HEK293 (cell line): ENCODE results near the gene CTIF.

Experiments
- CTCF ChIA-PET: fragments of 350-600 bp; formaldehyde crosslinking; extraction: SDS; loops from one replicate; lab custom pipeline; 2021; ENCODE audit warnings: antibody characterized with exemption; lab: Yijun Ruan, JAX
- POLR2A ChIA-PET: fragments of 300-600 bp; formaldehyde crosslinking; extraction: SDS; loops from one replicate; lab custom pipeline; 2020; ENCODE audit warnings: antibody characterized with exemption, inconsistent platforms; lab: Yijun Ruan, JAX
- H3K27ac ChIP-seq: fragments of 200-500 bp; sonication (Bioruptor generic); 2 replicates; pipeline ENCODE4 v1.5.1; 2014; ENCODE audit warnings: low read depth, low read length, control low read depth, inconsistent platforms; ENCODE audit errors: extremely low read depth
- H3K36me3 ChIP-seq, 2 experiments: fragments of 200-500 bp in 1 of 2; sonication (Bioruptor generic) in 1 of 2; 1 replicate in 1 of 2; 2 replicates in 1 of 2; pipeline ENCODE4 v1.5.1; 2014 to 2017; ENCODE audit warnings: inconsistent platforms in 2 of 2, low read length in 2 of 2; ENCODE audit not compliant: control insufficient read depth in 2 of 2, insufficient read depth in 1 of 2
- H3K4me1 ChIP-seq: fragments of 200-500 bp; sonication (Bioruptor generic); 2 replicates; pipeline ENCODE4 v1.5.1; 2014; ENCODE audit warnings: mild to moderate bottlenecking, low read length, inconsistent platforms; ENCODE audit not compliant: control insufficient read depth, insufficient read depth
- H3K4me3 ChIP-seq: 2 replicates; pipeline ENCODE4 v1.5.1; 2011; ENCODE audit warnings: low read depth, mild to moderate bottlenecking, control low read depth, low read length, moderate library complexity
- H3K9me3 ChIP-seq: fragments of 200-500 bp; sonication (Bioruptor generic); 2 replicates; pipeline ENCODE4 v1.5.1; 2014; ENCODE audit warnings: low read depth, low read length, inconsistent platforms; ENCODE audit not compliant: control insufficient read depth, insufficient read depth
- BCL6B ChIP-seq: fragments of 450-650 bp; formaldehyde crosslinking; IDR thresholded peaks from 2 replicates; pipeline ENCODE4 v1.5.1; 2017; ENCODE audit warnings: missing biosample characterization, missing genetic modification characterization
- GFI1B ChIP-seq: fragments of 450-650 bp; formaldehyde crosslinking; IDR thresholded peaks from 2 replicates; pipeline ENCODE4 v1.5.1; 2016; ENCODE audit warnings: missing biosample characterization, missing genetic modification characterization
- KLF10 ChIP-seq: fragments of 450-650 bp; IDR thresholded peaks from 2 replicates; pipeline ENCODE4 v1.5.1; 2018; ENCODE audit warnings: missing biosample characterization, mild to moderate bottlenecking, missing genetic modification characterization
- KLF16 ChIP-seq: fragments of 450-650 bp; formaldehyde crosslinking; IDR thresholded peaks from 2 replicates; pipeline ENCODE4 v1.5.1; 2017; ENCODE audit warnings: missing biosample characterization, missing genetic modification characterization
- MEIS1 ChIP-seq: sonication (generic); formaldehyde crosslinking; IDR thresholded peaks from 2 replicates; pipeline ENCODE4 v1.8.1; 2022; ENCODE audit warnings: missing genetic modification reagents, mild to moderate bottlenecking, borderline replicate concordance
- OVOL3 ChIP-seq: fragments of 450-650 bp; formaldehyde crosslinking; IDR thresholded peaks from 2 replicates; pipeline ENCODE4 v1.5.1; 2016; ENCODE audit warnings: missing biosample characterization, missing genetic modification characterization
- ZBTB8A ChIP-seq: fragments of 450-650 bp; formaldehyde crosslinking; IDR thresholded peaks from 2 replicates; pipeline ENCODE4 v1.5.1; 2016; ENCODE audit warnings: missing biosample characterization, missing genetic modification characterization
- ZFP3 ChIP-seq: fragments of 450-650 bp; formaldehyde crosslinking; IDR thresholded peaks from 2 replicates; pipeline ENCODE4 v1.5.1; 2016; ENCODE audit warnings: low read depth, missing biosample characterization, missing genetic modification characterization
- ZNF157 ChIP-seq: fragments of 450-650 bp; formaldehyde crosslinking; IDR thresholded peaks from 2 replicates; pipeline ENCODE4 v1.5.1; 2016; ENCODE audit warnings: missing biosample characterization, missing genetic modification characterization
- ZNF184 ChIP-seq: fragments of 450-650 bp; IDR thresholded peaks from 2 replicates; pipeline ENCODE4 v1.5.1; 2018; ENCODE audit warnings: missing biosample characterization, mild to moderate bottlenecking, missing genetic modification characterization
- ZNF2 ChIP-seq: fragments of 450-650 bp; formaldehyde crosslinking; IDR thresholded peaks from 2 replicates; pipeline ENCODE4 v1.5.1; 2016; ENCODE audit warnings: missing biosample characterization, missing genetic modification characterization
- ZNF211 ChIP-seq: fragments of 450-650 bp; formaldehyde crosslinking; IDR thresholded peaks from 2 replicates; pipeline ENCODE4 v1.5.1; 2016; ENCODE audit warnings: low read depth, missing biosample characterization, missing genetic modification characterization
- ZNF433 ChIP-seq: fragments of 450-650 bp; formaldehyde crosslinking; IDR thresholded peaks from 2 replicates; pipeline ENCODE4 v1.5.1; 2016; ENCODE audit warnings: missing biosample characterization, missing genetic modification characterization, low read depth
- ZNF473 ChIP-seq: fragments of 450-650 bp; formaldehyde crosslinking; IDR thresholded peaks from 2 replicates; pipeline ENCODE4 v1.5.1; 2017; ENCODE audit warnings: missing biosample characterization, missing genetic modification characterization
- ZNF677 ChIP-seq: fragments of 450-650 bp; IDR thresholded peaks from 2 replicates; pipeline ENCODE4 v1.5.0; 2018; ENCODE audit warnings: missing biosample characterization, mild to moderate bottlenecking, missing genetic modification characterization, moderate library complexity
- ZNF776 ChIP-seq: fragments of 450-650 bp; formaldehyde crosslinking; IDR thresholded peaks from 2 replicates; pipeline ENCODE4 v1.5.0; 2017; ENCODE audit warnings: missing biosample characterization, missing genetic modification characterization, borderline replicate concordance
- ZNF777 ChIP-seq: fragments of 450-650 bp; formaldehyde crosslinking; IDR thresholded peaks from 2 replicates; pipeline ENCODE4 v1.5.1; 2017; ENCODE audit warnings: missing biosample characterization, missing genetic modification characterization, borderline replicate concordance
- ZNF791 ChIP-seq: fragments of 450-650 bp; formaldehyde crosslinking; IDR thresholded peaks from 2 replicates; pipeline ENCODE4 v1.5.1; 2016; ENCODE audit warnings: missing biosample characterization, missing genetic modification characterization
- TF ChIP-seq, protein P1 (sequence below): fragments of 450-650 bp; formaldehyde crosslinking; IDR thresholded peaks from 2 replicates; pipeline ENCODE4 v1.5.1; 2017; ENCODE audit warnings: missing biosample characterization, missing genetic modification characterization
- TF ChIP-seq, protein P2 (sequence below): fragments of 450-650 bp; formaldehyde crosslinking; IDR thresholded peaks from 2 replicates; pipeline ENCODE4 v1.5.1; 2016; ENCODE audit warnings: missing biosample characterization, missing genetic modification characterization
- TF ChIP-seq, protein P3 (sequence below): fragments of 450-650 bp; IDR thresholded peaks from 2 replicates; pipeline ENCODE4 v1.5.1; 2018; ENCODE audit warnings: missing biosample characterization, missing genetic modification characterization
- TF ChIP-seq, protein P4 (sequence below): fragments of 450-650 bp; formaldehyde crosslinking; IDR thresholded peaks from 2 replicates; pipeline ENCODE4 v1.5.1; 2016; ENCODE audit warnings: missing biosample characterization, missing genetic modification characterization, borderline replicate concordance

Gene CTIF

DNA sequence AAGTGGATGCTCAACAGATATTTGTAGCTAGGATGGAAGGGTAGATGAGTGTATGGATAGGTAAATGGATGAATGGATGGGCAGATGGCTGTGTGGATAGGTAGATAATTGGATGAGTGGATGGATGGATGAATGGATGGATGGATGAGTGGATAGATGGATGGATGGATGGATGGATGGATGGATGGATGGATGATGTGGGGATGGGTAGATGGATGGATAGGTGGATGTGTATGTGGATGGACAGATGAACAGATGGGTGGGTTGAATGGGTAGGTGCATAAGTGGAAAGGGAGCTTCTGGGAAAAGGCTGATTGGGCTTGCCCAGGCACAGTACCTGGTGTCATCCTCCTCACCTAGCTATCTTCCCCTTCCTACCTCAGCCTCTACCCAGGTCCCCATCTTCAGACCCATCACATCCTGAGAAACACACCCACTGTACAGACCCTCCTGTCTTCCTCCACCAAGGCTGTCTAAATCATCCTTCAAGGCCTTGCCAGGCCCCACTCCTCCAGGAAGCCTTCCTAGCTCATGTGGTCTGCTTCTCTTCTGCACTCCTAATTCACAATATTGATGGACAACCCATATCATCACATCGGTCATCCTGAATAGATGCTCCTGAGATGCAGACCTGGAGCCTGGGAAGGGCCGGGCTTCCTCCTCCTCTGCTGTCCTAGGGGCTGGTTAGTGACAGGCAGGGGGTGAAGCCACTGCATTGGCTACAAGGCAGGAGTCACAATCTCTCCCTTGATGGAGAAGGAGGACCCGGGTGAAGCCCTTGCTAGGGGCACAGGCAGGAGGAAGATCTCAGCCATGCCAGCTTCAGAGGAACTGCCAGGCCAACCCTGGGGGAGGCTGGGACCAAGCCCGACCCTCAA is 362.6 kb downstream of the CTIF start (continued):
- TF ChIP-seq, protein P1, sequence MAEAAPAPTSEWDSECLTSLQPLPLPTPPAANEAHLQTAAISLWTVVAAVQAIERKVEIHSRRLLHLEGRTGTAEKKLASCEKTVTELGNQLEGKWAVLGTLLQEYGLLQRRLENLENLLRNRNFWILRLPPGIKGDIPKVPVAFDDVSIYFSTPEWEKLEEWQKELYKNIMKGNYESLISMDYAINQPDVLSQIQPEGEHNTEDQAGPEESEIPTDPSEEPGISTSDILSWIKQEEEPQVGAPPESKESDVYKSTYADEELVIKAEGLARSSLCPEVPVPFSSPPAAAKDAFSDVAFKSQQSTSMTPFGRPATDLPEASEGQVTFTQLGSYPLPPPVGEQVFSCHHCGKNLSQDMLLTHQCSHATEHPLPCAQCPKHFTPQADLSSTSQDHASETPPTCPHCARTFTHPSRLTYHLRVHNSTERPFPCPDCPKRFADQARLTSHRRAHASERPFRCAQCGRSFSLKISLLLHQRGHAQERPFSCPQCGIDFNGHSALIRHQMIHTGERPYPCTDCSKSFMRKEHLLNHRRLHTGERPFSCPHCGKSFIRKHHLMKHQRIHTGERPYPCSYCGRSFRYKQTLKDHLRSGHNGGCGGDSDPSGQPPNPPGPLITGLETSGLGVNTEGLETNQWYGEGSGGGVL = peak; percentile 35; the same call in 1 of the 2 replicates
- TF ChIP-seq ZNF2 = no peak
- TF ChIP-seq ZNF791 (tag by site-specific recombination) = peak; percentile 71; the same call in 1 of the 2 replicates
- TF ChIP-seq, protein P2, sequence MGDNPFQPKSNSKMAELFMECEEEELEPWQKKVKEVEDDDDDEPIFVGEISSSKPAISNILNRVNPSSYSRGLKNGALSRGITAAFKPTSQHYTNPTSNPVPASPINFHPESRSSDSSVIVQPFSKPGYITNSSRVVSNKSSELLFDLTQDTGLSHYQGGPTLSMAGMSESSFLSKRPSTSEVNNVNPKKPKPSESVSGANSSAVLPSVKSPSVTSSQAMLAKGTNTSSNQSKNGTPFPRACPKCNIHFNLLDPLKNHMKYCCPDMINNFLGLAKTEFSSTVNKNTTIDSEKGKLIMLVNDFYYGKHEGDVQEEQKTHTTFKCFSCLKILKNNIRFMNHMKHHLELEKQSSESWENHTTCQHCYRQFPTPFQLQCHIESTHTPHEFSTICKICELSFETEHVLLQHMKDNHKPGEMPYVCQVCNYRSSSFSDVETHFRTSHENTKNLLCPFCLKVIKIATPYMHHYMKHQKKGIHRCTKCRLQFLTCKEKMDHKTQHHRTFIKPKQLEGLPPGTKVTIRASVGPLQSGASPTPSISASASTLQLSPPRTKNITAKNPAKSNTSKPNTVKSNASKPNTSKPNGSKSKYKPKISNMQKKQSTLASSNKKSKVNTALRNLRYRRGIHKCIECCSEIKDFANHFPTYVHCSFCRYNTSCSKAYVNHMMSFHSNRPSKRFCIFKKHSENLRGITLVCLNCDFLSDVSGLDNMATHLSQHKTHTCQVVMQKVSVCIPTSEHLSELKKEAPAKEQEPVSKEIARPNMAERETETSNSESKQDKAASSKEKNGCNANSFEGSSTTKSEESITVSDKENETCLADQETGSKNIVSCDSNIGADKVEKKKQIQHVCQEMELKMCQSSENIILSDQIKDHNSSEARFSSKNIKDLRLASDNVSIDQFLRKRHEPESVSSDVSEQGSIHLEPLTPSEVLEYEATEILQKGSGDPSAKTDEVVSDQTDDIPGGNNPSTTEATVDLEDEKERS (tag by site-specific recombination) = 0 out of 2 replicates have a peak, but pooled peaks have one; percentile 23
- peak; percentile 82; the same call in 1 of the 2 replicates for TF ChIP-seq ZNF473 (tag by site-specific recombination)
- TF ChIP-seq ZNF211 (tag by site-specific recombination) = peak; percentile 30; the same call in 1 of the 2 replicates
- peak; percentile 52; the same call in 1 of the 2 replicates for TF ChIP-seq OVOL3
- 0 out of 2 replicates have a peak, but pooled peaks have one; percentile 8 for TF ChIP-seq BCL6B (tag by site-specific recombination)
- no peak for TF ChIP-seq KLF10 (tag by site-specific recombination)
- 0 out of 2 replicates have a peak, but pooled peaks have one; percentile 18 for TF ChIP-seq ZNF157 (tag by site-specific recombination)
- no peak for TF ChIP-seq GFI1B
- peak; percentile 24; the same call in 1 of the 2 replicates for TF ChIP-seq KLF16 (tag by site-specific recombination)
- no peak for TF ChIP-seq ZFP3 (tag by site-specific recombination)
- TF ChIP-seq ZNF776 (tag by site-specific recombination) = peak; percentile 64; the same call in 1 of the 2 replicates
- no peak for TF ChIP-seq ZBTB8A (tag by site-specific recombination)

GRCh38 chr18:48902023-48902855 is 363.4 kb downstream of the CTIF start:
- H3K27ac ChIP-seq = peak overlapping the region; percentile 97
- no peaks in the 10 kb centered on the region for H3K36me3 ChIP-seq
- H3K4me3 ChIP-seq = no peak overlapping the region
- ChIA-PET POLR2A (interaction anchor here (0.6 to 1.8 kb wide), 14 partner anchors 12 to 336 kb away, joined by 3 to 7 read pairs (median 4); no protein-coding TSS in a partner anchor), CTCF (interaction anchor here (0.7 to 1.9 kb wide), 4 partner anchors 14 to 545 kb away, joined by 3 to 8 read pairs (median 4); no protein-coding TSS in a partner anchor)
- H3K9me3 ChIP-seq = no peaks in the 10 kb centered on the region
- H3K4me1 ChIP-seq = peaks cover 14% of the 10 kb centered on the region
- TF ChIP-seq ZNF184 (peak; percentile 95), MEIS1 (CRISPR knock-in tag) (no peak), ZNF433 (tag by site-specific recombination) (no peak), ZNF677 (no peak), ZNF777 (tag by site-specific recombination) (0 out of 2 replicates have a peak, but pooled peaks have one; percentile 40)
- TF ChIP-seq, protein P3, sequence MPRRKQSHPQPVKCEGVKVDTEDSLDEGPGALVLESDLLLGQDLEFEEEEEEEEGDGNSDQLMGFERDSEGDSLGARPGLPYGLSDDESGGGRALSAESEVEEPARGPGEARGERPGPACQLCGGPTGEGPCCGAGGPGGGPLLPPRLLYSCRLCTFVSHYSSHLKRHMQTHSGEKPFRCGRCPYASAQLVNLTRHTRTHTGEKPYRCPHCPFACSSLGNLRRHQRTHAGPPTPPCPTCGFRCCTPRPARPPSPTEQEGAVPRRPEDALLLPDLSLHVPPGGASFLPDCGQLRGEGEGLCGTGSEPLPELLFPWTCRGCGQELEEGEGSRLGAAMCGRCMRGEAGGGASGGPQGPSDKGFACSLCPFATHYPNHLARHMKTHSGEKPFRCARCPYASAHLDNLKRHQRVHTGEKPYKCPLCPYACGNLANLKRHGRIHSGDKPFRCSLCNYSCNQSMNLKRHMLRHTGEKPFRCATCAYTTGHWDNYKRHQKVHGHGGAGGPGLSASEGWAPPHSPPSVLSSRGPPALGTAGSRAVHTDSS (tag by site-specific recombination) = no peak
- TF ChIP-seq, protein P4, sequence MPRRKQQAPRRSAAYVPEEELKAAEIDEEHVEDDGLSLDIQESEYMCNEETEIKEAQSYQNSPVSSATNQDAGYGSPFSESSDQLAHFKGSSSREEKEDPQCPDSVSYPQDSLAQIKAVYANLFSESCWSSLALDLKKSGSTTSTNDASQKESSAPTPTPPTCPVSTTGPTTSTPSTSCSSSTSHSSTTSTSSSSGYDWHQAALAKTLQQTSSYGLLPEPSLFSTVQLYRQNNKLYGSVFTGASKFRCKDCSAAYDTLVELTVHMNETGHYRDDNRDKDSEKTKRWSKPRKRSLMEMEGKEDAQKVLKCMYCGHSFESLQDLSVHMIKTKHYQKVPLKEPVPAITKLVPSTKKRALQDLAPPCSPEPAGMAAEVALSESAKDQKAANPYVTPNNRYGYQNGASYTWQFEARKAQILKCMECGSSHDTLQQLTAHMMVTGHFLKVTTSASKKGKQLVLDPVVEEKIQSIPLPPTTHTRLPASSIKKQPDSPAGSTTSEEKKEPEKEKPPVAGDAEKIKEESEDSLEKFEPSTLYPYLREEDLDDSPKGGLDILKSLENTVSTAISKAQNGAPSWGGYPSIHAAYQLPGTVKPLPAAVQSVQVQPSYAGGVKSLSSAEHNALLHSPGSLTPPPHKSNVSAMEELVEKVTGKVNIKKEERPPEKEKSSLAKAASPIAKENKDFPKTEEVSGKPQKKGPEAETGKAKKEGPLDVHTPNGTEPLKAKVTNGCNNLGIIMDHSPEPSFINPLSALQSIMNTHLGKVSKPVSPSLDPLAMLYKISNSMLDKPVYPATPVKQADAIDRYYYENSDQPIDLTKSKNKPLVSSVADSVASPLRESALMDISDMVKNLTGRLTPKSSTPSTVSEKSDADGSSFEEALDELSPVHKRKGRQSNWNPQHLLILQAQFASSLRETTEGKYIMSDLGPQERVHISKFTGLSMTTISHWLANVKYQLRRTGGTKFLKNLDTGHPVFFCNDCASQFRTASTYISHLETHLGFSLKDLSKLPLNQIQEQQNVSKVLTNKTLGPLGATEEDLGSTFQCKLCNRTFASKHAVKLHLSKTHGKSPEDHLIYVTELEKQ (tag by site-specific recombination) = peak; percentile 22; the same call in 1 of the 2 replicates
